Body of pancreas (tissue), 4 donors: ENCODE measurements around the gene RPS25.

Source experiments
- CTCF ChIP-seq, 7 experiments: fragments of 450-650 bp in 4 of 7; fragments of 200-600 bp in 3 of 7; sonication (generic) in 3 of 7; IDR thresholded peaks; one replicate each; pipeline ENCODE4 v1.5.1; 2016 to 2019; ENCODE audit warnings: antibody characterized with exemption in 7 of 7
- POLR2A ChIP-seq, 3 donors: fragments of 450-650 bp; IDR thresholded peaks; one replicate each; pipeline ENCODE4 v1.6.1; 2016; ENCODE audit warnings: antibody characterized with exemption in 3 of 3, mild to moderate bottlenecking in 2 of 3

GRCh38 chr11:119067371-119068222 is 49.5 kb upstream of the RPS25 start, which contains the start of gene VPS11:
- TF ChIP-seq CTCF (IDR thresholded peaks at IDR 0.05) (peak in 1 of 7 experiments; percentile 30), POLR2A (IDR thresholded peaks at IDR 0.05) (peak; percentile 63 to 88 (median 84))
